GM20000 (cell line): ENCODE results near the gene ARMC2.

Experiments
- DNase-seq: peaks from one replicate; pipeline ENCODE4 v3.0.0; 2012; ENCODE audit warnings: low spot score
- TF ChIP-seq, protein P1 (sequence below): IDR thresholded peaks from 2 replicates; pipeline ENCODE4 v1.5.1; 2012; ENCODE audit warnings: mild to moderate bottlenecking, control low read depth; ENCODE audit errors: extremely low read depth, missing control alignments

Gene ARMC2

DNA sequence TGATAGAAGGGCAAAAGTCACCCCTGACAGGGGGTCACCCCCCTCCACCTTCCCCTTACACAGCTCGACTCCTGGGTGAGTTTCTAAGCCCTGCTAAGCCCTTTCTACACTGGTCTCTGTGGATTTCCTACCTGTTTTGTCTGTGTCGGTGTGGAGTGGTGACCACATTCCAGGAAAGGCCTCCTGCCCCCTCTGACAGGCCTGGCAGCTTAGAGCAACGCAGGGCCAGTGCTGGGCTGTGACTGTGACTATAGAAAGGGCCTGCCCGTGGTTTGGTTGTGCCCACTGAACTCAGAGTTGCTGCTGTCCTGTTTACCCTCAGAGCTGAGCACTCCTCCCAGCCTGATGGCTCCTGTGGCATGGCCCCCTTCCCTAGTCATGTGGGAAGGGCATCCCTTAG, 109.0 kb downstream of the ARMC2 start:
- TF ChIP-seq, protein P1, sequence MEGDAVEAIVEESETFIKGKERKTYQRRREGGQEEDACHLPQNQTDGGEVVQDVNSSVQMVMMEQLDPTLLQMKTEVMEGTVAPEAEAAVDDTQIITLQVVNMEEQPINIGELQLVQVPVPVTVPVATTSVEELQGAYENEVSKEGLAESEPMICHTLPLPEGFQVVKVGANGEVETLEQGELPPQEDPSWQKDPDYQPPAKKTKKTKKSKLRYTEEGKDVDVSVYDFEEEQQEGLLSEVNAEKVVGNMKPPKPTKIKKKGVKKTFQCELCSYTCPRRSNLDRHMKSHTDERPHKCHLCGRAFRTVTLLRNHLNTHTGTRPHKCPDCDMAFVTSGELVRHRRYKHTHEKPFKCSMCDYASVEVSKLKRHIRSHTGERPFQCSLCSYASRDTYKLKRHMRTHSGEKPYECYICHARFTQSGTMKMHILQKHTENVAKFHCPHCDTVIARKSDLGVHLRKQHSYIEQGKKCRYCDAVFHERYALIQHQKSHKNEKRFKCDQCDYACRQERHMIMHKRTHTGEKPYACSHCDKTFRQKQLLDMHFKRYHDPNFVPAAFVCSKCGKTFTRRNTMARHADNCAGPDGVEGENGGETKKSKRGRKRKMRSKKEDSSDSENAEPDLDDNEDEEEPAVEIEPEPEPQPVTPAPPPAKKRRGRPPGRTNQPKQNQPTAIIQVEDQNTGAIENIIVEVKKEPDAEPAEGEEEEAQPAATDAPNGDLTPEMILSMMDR, result no peak
- no peak for DNase-seq

DNA sequence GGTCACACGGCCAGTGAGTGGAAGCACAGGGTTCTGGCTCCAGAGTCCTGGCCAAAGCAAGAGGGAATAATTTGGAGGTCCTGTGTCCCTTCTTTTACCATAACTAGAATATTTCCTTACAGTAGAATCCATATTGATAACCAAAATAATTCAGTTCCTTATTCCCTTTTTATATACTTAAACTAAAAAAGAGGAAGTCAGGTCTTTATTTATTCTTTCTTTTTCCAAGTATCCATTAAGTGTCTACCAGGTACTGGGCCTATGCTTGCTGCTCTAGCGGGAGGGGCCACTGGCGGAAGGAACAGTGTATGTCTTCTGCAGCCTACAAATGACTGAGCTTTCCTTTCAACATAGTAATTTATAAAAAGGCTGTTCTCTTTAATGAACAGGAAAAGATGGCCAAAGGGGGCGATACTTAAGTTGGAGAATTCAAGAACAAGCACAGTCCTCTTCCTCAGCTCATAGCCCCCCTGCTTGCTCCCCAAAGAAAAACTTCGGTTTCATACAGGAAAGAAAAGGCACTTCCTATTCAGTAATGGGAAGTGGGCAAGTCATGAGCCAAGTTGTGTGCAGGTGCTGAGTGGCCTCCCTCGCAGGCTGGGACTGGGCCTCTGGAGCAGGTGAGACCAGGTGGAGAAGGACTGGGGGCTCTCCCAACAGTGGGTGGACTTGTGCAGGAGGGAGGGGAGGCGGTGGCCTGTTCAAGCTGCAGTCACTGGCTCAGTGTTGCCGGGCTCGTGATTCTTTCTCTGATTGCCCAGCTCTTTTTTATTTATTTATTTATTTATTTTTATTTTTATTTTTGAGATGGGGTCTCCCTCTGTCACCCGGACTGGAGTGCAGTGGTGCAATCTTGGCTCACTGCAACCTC, 110.9 kb downstream of the ARMC2 start:
- TF ChIP-seq, protein P1, result no peak
- no peak for DNase-seq

DNA sequence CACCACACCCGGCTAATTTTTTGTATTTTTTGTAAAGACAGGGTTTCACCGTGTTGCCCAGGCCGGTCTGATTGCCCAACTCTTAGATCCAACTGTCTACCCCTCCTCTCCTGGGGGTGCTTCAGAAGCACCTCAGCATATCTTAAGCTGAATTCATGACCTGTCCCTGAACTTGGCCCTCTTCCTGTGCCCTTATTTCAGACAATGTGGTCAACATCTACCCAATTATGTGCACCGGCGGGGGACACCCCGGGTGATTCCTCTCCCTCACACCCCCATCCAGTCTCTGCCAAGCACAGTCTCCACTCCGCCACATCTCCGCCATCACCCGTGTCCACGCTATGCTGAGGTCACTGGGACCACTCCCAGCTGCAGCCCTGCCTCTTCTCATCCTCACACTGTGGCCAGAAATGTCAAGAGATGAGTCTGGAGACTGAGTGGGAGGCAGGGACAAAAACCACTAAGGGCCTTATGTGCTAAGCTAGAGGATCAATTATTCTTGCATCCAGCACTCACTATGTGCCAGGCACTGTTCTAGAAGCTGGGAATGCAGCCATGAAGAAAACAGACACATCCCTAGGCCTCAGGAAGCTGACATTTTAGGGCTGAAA, 111.9 kb downstream of the ARMC2 start:
- TF ChIP-seq, protein P1, result no peak
- no peak for DNase-seq

DNA sequence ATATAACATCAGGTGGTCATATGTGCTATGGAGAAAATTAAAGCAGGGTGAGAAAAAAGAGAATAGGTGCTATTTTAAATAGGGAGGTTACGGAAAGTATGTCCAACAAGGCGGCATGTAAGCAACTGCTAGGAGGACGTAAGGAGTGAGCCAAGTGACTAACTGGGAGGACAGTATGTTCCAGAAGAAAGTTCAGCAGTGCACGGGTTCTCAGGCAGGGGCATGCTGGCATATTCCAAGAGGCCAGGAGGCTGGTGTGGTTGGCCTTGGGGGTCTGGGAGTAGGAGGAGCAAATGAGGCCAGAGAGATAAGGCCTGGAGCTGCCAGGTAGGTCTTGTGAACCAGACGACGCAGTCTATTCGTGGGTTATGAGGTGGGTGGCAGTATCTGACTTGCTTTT, 112.4 kb downstream of the ARMC2 start:
- DNase-seq, result no peak
- TF ChIP-seq, protein P1, result no peak

DNA sequence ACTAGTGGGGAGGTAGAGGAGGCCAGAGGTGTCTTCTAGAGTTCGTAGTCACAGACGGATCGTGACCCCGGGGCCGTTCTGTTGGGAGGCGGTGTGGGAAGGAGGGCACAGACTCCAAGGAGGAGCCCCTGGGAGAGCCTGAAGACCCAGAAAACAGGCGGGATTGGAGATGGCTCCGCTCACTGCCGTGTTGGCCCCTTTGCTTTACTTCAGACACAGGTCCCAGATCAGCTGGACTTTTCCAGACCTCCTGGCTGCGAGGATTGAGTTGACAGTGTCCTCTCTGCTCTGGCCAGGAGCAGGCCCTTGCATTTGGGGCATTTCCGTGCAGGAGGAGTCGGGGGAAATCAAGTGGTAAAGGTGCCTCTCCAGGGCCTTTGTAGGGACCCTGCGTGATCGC, 112.9 kb downstream of the ARMC2 start:
- TF ChIP-seq, protein P1, result no peak
- DNase-seq, result no peak

DNA sequence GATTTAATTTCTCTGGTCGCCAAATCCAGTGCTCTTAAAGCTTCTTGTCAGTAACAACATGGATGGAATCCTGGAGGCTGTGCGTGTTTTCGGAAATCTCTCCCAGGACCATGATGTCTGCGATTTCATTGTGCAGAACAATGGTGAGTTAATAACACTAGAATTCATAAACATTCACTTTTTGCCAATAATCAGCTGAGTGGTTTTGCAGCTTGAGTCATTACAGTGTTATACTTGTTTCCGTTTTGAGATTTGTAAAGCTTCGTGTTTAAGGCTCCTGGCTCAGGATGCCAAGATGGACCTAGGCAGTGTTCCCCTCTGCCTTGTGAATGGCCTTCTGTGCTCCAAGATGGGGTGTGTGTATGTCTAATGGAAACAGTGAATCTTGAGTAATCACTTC, 113.8 kb downstream of the ARMC2 start:
- no peak for DNase-seq
- TF ChIP-seq, protein P1, result no peak

DNA sequence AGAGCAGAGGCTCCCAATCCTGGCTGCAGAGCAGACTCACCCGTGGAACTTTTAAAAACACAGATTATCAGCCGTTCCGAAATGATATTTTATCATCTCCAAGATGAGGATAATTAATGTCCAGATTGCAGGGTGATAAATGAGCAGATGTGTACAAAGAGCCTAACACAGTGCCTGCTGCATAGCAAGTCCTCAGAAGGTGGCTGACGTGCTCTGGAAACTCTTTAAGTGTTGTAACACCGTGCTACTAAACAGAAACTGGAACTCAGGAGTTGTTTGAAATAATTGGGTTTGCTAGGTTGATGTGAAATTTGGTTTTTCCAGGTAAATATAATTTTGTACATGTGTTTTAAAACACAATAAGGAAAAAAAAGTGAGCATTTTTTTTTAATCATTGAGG, 118.0 kb downstream of the ARMC2 start:
- DNase-seq, result no peak
- TF ChIP-seq, protein P1, result no peak
